BLaER1 treated with 17β-estradiol and CSF1 and Interleukin-3, amounts not matched to agents 10 nM and 100 nM (cell line): ENCODE measurements around the gene RPS26.
"Not testable (repeated sequence)": the region's sequence is repeated elsewhere in the genome, so short reads cannot be mapped to it uniquely, and the experiment has no call there.

ENCODE experiments used
- H3K27ac ChIP-seq, 11 experiments: shearing (Covaris generic); formaldehyde crosslinking; 2 replicates each; pipeline ENCODE4 v1.8.1; 2022
- H3K27me3 ChIP-seq, 11 experiments: shearing (Covaris generic); formaldehyde crosslinking; 2 replicates each; pipeline ENCODE4 v1.8.1; 2022
- H3K36me3 ChIP-seq, 11 experiments: shearing (Covaris generic); formaldehyde crosslinking; 2 replicates each; pipeline ENCODE4 v1.8.1; 2022
- H3K4me1 ChIP-seq, 10 experiments: shearing (Covaris generic); formaldehyde crosslinking; 2 replicates each; pipeline ENCODE4 v1.8.1; 2022
- H3K4me2 ChIP-seq, 11 experiments: shearing (Covaris generic); formaldehyde crosslinking; 2 replicates each; pipeline ENCODE4 v1.8.1; 2022
- H3K4me3 ChIP-seq, 10 experiments: shearing (Covaris generic); formaldehyde crosslinking; 2 replicates each; pipeline ENCODE4 v1.8.1; 2022
- H3K9ac ChIP-seq, 11 experiments: shearing (Covaris generic); formaldehyde crosslinking; 2 replicates each; pipeline ENCODE4 v1.8.1; 2022
- H3K9me3 ChIP-seq, 11 experiments: shearing (Covaris generic); formaldehyde crosslinking; replicated peaks in 1 of 11; 2 replicates each; pipeline ENCODE4 v1.8.1; 2022
- H4K20me1 ChIP-seq, 11 experiments: shearing (Covaris generic); formaldehyde crosslinking; 2 replicates each; pipeline ENCODE4 v1.8.1; 2022
- Cebpa-rat ChIP-seq, 11 experiments: shearing (Covaris generic); IDR thresholded peaks; 2 replicates each; pipeline ENCODE4 v1.8.1; 2022

Gene RPS26

GRCh38 chr12:56034586-56035332 lies 7.0 kb upstream of the RPS26 start:
- H4K20me1 ChIP-seq: no peaks in the 10 kb centered on the region
- no peaks in the 10 kb centered on the region for H3K4me1 ChIP-seq
- H3K36me3 ChIP-seq: peaks cover 44 to 90% (median 65%) of the 10 kb centered on the region in 11 experiments
- no peak overlapping the region for H3K4me3 ChIP-seq
- H3K27ac ChIP-seq: no peak overlapping the region
- H3K9ac ChIP-seq: no peak overlapping the region; a peak in 1 of 22 replicates
- H3K4me2 ChIP-seq: no peak overlapping the region
- no peaks in the 10 kb centered on the region for H3K9me3 ChIP-seq
- no peaks in the 10 kb centered on the region for H3K27me3 ChIP-seq
- no peak for TF ChIP-seq Cebpa-rat (IDR thresholded peaks at IDR 0.05)

DNA sequence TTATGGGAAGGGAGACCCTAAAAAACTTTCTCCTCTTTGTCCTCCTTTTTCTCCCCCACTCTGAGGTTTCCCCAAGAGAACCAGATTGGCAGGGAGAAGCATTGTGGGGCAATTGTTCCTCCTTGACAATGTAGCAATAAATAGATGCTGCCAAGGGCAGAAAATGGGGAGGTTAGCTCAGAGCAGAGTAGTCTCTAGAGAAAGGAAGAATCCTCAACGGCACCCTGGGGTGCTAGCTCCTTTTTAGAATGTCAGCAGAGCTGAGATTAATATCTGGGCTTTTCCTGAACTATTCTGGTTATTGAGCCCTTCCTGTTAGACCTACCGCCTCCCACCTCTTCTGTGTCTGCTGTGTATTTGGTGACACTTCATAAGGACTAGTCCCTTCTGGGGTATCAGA lies 4.6 kb upstream of the RPS26 start:
- no peak overlapping the region for H3K27ac ChIP-seq
- H3K4me2 ChIP-seq: no peak overlapping the region
- H3K9ac ChIP-seq: peak overlapping the region in 7 of 11 experiments; percentile 9 to 45 (median 21); a peak in 4 of 22 replicates
- peaks cover 6 to 12% (median 8%) of the 10 kb centered on the region in 10 experiments; a peak in 19 of 20 replicates for H3K4me1 ChIP-seq
- no peak for TF ChIP-seq Cebpa-rat (IDR thresholded peaks at IDR 0.05)
- no peaks in the 10 kb centered on the region for H3K27me3 ChIP-seq
- no peaks in the 10 kb centered on the region for H3K9me3 ChIP-seq
- peaks cover 38 to 66% (median 51%) of the 10 kb centered on the region in 11 experiments for H3K36me3 ChIP-seq
- H3K4me3 ChIP-seq: no peak overlapping the region
- H4K20me1 ChIP-seq: peaks cover 0 to 2% (median 0%) of the 10 kb centered on the region in 11 experiments; a peak in 5 of 22 replicates

GRCh38 chr12:56038022-56038655 lies 3.6 kb upstream of the RPS26 start:
- Histone ChIP-seq H3K9me3 (no peaks in the 10 kb centered on the region), H3K27me3 (no peaks in the 10 kb centered on the region), H3K9ac (0 out of 22 replicates have a peak overlapping the region, but pooled peaks of 1 of the 11 experiments have one; percentile 45), H3K4me3 (no peak overlapping the region), H4K20me1 (peaks cover 5 to 12% (median 9%) of the 10 kb centered on the region in 11 experiments; a peak in 19 of 22 replicates), H3K27ac (no peak overlapping the region), H3K4me1 (peaks cover 10 to 15% (median 13%) of the 10 kb centered on the region in 10 experiments), H3K36me3 (peaks cover 35 to 64% (median 48%) of the 10 kb centered on the region in 11 experiments), H3K4me2 (no peak overlapping the region)
- no peak for TF ChIP-seq Cebpa-rat (IDR thresholded peaks at IDR 0.05)

DNA sequence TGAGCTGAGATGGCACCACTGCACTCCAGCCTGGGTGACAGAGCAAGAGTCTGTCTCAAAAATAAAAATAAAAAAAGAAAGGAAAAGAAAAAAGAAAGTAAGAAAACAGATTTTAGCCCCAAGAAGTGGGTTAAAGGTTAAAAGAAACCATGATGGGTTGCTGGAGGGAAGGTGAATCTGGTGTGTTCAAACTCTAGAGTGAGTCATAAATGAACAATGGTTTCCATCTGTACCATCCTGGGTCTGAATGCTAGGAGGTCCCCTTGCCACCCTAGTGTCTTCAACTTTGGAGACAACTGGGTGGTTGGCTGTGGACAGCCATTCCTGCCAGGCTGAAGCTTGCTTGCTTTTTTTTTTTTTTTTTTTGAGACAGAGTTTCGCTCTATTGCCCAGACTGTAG lies 1.6 kb upstream of the RPS26 start:
- Histone ChIP-seq H3K9ac (no peak overlapping the region), H3K4me1 (peaks cover 18 to 27% (median 23%) of the 10 kb centered on the region in 10 experiments), H3K27ac (no peak overlapping the region), H3K9me3 (no peaks in the 10 kb centered on the region), H3K36me3 (peaks cover 36 to 64% (median 49%) of the 10 kb centered on the region in 11 experiments), H3K27me3 (no peaks in the 10 kb centered on the region), H3K4me2 (peak overlapping the region in 1 of 11 experiments; percentile 73; a peak in 1 of 22 replicates), H3K4me3 (no peak overlapping the region), H4K20me1 (peaks cover 6 to 32% (median 29%) of the 10 kb centered on the region in 11 experiments; a peak in 20 of 22 replicates)
- no peak for TF ChIP-seq Cebpa-rat (IDR thresholded peaks at IDR 0.05)

DNA sequence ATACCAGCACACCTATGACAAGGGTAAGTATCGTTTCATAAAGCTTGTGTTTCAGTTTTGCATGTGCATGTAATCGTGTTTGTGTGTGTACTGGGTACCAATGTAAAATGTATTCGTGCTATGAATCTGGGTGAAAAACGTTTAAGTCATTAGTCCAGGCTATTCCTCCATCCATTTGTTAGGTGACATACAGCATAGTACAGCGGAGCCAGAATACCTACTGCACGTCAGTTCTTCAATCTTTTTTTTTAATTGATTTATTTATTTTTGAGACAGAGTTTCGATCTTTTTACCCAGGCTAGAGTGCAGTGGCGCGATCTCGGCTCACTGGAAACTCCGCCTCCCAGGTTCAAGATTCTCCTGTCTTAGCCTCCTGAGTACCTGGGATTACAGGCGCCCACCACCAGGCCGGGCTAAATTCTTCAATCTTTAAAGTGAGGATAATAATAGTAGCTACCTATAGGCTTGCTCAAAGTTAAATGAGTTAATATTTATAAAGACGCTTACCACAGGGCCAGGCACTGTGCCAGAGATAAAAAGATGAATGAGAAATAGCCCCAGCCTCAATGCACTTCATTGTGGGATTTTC lies 661 bp upstream of the RPS26 start:
- peak overlapping the region; percentile 28 to 97 (median 62); a peak in 19 of 22 replicates for H3K27ac ChIP-seq
- peaks cover 6 to 41% (median 37%) of the 10 kb centered on the region in 11 experiments; a peak in 20 of 22 replicates for H4K20me1 ChIP-seq
- peaks cover 36 to 64% (median 49%) of the 10 kb centered on the region in 11 experiments for H3K36me3 ChIP-seq
- H3K9me3 ChIP-seq: no peaks in the 10 kb centered on the region
- H3K27me3 ChIP-seq: no peaks in the 10 kb centered on the region
- H3K4me3 ChIP-seq: peak overlapping the region; percentile 39 to 94 (median 54); a peak in 19 of 20 replicates
- TF ChIP-seq Cebpa-rat (IDR thresholded peaks at IDR 0.05): no peak
- H3K4me1 ChIP-seq: peaks cover 18 to 27% (median 23%) of the 10 kb centered on the region in 10 experiments
- H3K9ac ChIP-seq: peak overlapping the region; percentile 61 to 96 (median 71)
- H3K4me2 ChIP-seq: peak overlapping the region; percentile 67 to 84 (median 79)

DNA sequence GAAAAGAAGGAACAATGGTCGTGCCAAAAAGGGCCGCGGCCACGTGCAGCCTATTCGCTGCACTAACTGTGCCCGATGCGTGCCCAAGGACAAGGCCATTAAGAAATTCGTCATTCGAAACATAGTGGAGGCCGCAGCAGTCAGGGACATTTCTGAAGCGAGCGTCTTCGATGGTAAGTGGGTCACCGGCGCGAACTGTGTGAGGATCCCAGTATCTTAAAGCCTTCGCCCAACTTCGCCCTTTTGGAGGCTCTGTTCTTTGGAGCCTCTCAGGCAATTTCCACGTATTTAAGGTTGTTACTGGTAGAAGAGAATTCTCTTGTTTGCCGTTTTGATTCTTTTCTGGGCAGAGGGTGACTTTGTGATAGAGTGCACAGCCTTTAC lies 704 bp downstream of the RPS26 start:
- H3K4me2 ChIP-seq: peak overlapping the region; percentile 91 to 97 (median 95)
- H3K9me3 ChIP-seq, H3K27me3 ChIP-seq: not testable (repeated sequence)
- peak overlapping the region; percentile 93 to 99 (median 96) for H3K9ac ChIP-seq
- peak overlapping the region; percentile 69 to 94 (median 90) for H3K4me3 ChIP-seq
- peaks cover 6 to 48% (median 45%) of the 10 kb centered on the region in 11 experiments; a peak in 21 of 22 replicates for H4K20me1 ChIP-seq
- peaks cover 35 to 59% (median 49%) of the 10 kb centered on the region in 11 experiments for H3K36me3 ChIP-seq
- H3K4me1 ChIP-seq: peaks cover 18 to 31% (median 27%) of the 10 kb centered on the region in 10 experiments
- peak overlapping the region; percentile 95 to 99 (median 98) for H3K27ac ChIP-seq

- H3K4me3 ChIP-seq: peak overlapping the region; percentile 69 to 94 (median 90)
- H3K9ac ChIP-seq: peak overlapping the region; percentile 93 to 99 (median 96)
- H3K4me1 ChIP-seq: peaks cover 18 to 31% (median 27%) of the 10 kb centered on the region in 10 experiments
- H3K27me3 ChIP-seq: no peaks in the 10 kb centered on the region
- peaks cover 6 to 48% (median 45%) of the 10 kb centered on the region in 11 experiments; a peak in 21 of 22 replicates for H4K20me1 ChIP-seq
- no peaks in the 10 kb centered on the region for H3K9me3 ChIP-seq
- TF ChIP-seq Cebpa-rat (IDR thresholded peaks at IDR 0.05): no peak
- peaks cover 36 to 59% (median 48%) of the 10 kb centered on the region in 11 experiments for H3K36me3 ChIP-seq
- peak overlapping the region; percentile 91 to 97 (median 95) for H3K4me2 ChIP-seq
- peak overlapping the region; percentile 95 to 99 (median 98) for H3K27ac ChIP-seq
Measured at GRCh38 chr12:56042843-56043242, 1.1 kb downstream of the RPS26 start.

- Histone ChIP-seq H3K27ac (peak overlapping the region in 1 of 11 experiments; percentile 33; a peak in 1 of 22 replicates), H3K9me3 (no peaks in the 10 kb centered on the region), H3K4me1 (peaks cover 13 to 25% (median 20%) of the 10 kb centered on the region in 10 experiments), H3K9ac (peak overlapping the region in 2 of 11 experiments; percentile 9 to 14; a peak in 1 of 22 replicates), H3K36me3 (peaks cover 33 to 57% (median 42%) of the 10 kb centered on the region in 11 experiments), H4K20me1 (peaks cover 6 to 48% (median 45%) of the 10 kb centered on the region in 11 experiments; a peak in 21 of 22 replicates), H3K27me3 (no peaks in the 10 kb centered on the region), H3K4me2 (peak overlapping the region in 1 of 11 experiments; percentile 1; a peak in 1 of 22 replicates), H3K4me3 (no peak overlapping the region)
- no peak for TF ChIP-seq Cebpa-rat (IDR thresholded peaks at IDR 0.05)
Measured at GRCh38 chr12:56046027-56046780, 4.5 kb downstream of the RPS26 start.
